ENCODE results near the gene GALNT16.

Gene GALNT16

GRCh38 chr14:69356903-69357543 lies 97.1 kb downstream of the GALNT16 start:
- H3K4me3 ChIP-seq (ENCODE audit: control insufficient read depth, low read depth, low read length): no peak overlapping the region
- DNase-seq (ENCODE audit: low read depth): no peak
- TF ChIP-seq, protein P1, sequence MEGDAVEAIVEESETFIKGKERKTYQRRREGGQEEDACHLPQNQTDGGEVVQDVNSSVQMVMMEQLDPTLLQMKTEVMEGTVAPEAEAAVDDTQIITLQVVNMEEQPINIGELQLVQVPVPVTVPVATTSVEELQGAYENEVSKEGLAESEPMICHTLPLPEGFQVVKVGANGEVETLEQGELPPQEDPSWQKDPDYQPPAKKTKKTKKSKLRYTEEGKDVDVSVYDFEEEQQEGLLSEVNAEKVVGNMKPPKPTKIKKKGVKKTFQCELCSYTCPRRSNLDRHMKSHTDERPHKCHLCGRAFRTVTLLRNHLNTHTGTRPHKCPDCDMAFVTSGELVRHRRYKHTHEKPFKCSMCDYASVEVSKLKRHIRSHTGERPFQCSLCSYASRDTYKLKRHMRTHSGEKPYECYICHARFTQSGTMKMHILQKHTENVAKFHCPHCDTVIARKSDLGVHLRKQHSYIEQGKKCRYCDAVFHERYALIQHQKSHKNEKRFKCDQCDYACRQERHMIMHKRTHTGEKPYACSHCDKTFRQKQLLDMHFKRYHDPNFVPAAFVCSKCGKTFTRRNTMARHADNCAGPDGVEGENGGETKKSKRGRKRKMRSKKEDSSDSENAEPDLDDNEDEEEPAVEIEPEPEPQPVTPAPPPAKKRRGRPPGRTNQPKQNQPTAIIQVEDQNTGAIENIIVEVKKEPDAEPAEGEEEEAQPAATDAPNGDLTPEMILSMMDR (conservative IDR thresholded peaks at IDR 0.05; ENCODE audit: control insufficient read depth, insufficient read depth, low read depth, low read length): no peak

- no peak for DNase-seq (ENCODE audit: low read depth)
These were observed 97.7 kb downstream of the GALNT16 start for GRCh38 chr14:69357544-69358200.

GRCh38 chr14:69358233-69358963 lies 98.4 kb downstream of the GALNT16 start:
- H3K4me3 ChIP-seq (ENCODE audit: control insufficient read depth, low read depth, low read length): no peak overlapping the region
- no peak for DNase-seq (ENCODE audit: low read depth)
- TF ChIP-seq, protein P1 (conservative IDR thresholded peaks at IDR 0.05; ENCODE audit: control insufficient read depth, insufficient read depth, low read depth, low read length): no peak

More at GRCh38 chr14:69357544-69358200, 97.7 kb downstream of the GALNT16 start:
- TF ChIP-seq, protein P1 (conservative IDR thresholded peaks at IDR 0.05; ENCODE audit: control insufficient read depth, insufficient read depth, low read depth, low read length): no peak
- H3K4me3 ChIP-seq (ENCODE audit: control insufficient read depth, low read depth, low read length): no peak overlapping the region

- H3K4me3 ChIP-seq (ENCODE audit: control insufficient read depth, low read depth, low read length): no peak overlapping the region
- DNase-seq (ENCODE audit: low read depth): no peak
- TF ChIP-seq, protein P1 (conservative IDR thresholded peaks at IDR 0.05; ENCODE audit: control insufficient read depth, insufficient read depth, low read depth, low read length): no peak
These were observed 99.0 kb downstream of the GALNT16 start for GRCh38 chr14:69358966-69359365.

GRCh38 chr14:69360438-69361108 lies 100.6 kb downstream of the GALNT16 start:
- DNase-seq (ENCODE audit: low read depth): no peak
- TF ChIP-seq, protein P1 (conservative IDR thresholded peaks at IDR 0.05; ENCODE audit: control insufficient read depth, insufficient read depth, low read depth, low read length): no peak

GRCh38 chr14:69363055-69363454 lies 103.1 kb downstream of the GALNT16 start:
- TF ChIP-seq, protein P1 (conservative IDR thresholded peaks at IDR 0.05; ENCODE audit: control insufficient read depth, insufficient read depth, low read depth, low read length): peak; percentile 60
- DNase-seq (ENCODE audit: low read depth): peak; percentile 53
- H3K4me3 ChIP-seq (ENCODE audit: control insufficient read depth, low read depth, low read length): no peak overlapping the region

More at GRCh38 chr14:69360438-69361108, 100.6 kb downstream of the GALNT16 start:
- H3K4me3 ChIP-seq (ENCODE audit: control insufficient read depth, low read depth, low read length): no peak overlapping the region
